K562 (cell line): ENCODE results near the gene HAGHL. TPM values are rescaled to one million over a fixed set of nuclear protein-coding genes. Genes with fewer than 3 reads are reported as not detected.
A peak's percentile ranks its signal among the peaks of the same experiment; 100 is the strongest.

Experiments
- ATAC-seq: fragments of 200-7000 bp; cut with Tn5 transposase; 3 replicates; pipeline ENCODE4 v1.9.1; 2020; ENCODE audit warnings: moderate library complexity
- BruUV-seq: library from RNA; stranded (reverse); fragments of 400-500 nt; replicated peaks from 2 replicates; lab custom pipeline; 2021; lab: Mats Ljungman, UMichigan
- CTCF ChIA-PET: fragments of 300-600 bp; formaldehyde crosslinking; extraction: SDS; loops from one replicate; lab custom pipeline; 2021; ENCODE audit warnings: low intra/inter-chr PET ratio; lab: Yijun Ruan, JAX
- POLR2A ChIA-PET: fragments of 300-600, 350-650 bp; sonication (Branson Sonifier 250); formaldehyde crosslinking; extraction: SDS; loops from one replicate; lab custom pipeline; 2021; ENCODE audit warnings: antibody characterized with exemption, inconsistent platforms; lab: Yijun Ruan, JAX
- DNase-seq, 4 experiments: peaks; one replicate each; pipeline versions ENCODE4 v3.0.0 to v3.0.0-alpha.2; 2011 to 2018; ENCODE audit warnings: low spot score in 3 of 4, mixed read lengths in 3 of 4; ENCODE audit errors: extremely low read depth in 1 of 4
- FAIRE-seq: peaks from 2 replicates; lab custom pipeline; 2011; peaks lifted over from hg19 to GRCh38; lab: Jason Lieb, UNC
- H2AFZ ChIP-seq: 2 replicates; pipeline ENCODE4 v1.6.0; 2011; ENCODE audit warnings: low read depth, low read length, control low read depth, inconsistent platforms
- H3K27ac ChIP-seq: fragments of 200-600 bp; 3 replicates; pipeline ENCODE4 v1.8.0; 2011; ENCODE audit warnings: low read depth, mild to moderate bottlenecking, control low read depth, inconsistent platforms, low read length, moderate library complexity, mixed read lengths; ENCODE audit errors: extremely low read depth
- H3K27me3 ChIP-seq, 2 experiments: fragments of 300-600 bp in 1 of 2; 2 replicates in 1 of 2; 3 replicates in 1 of 2; pipeline versions ENCODE4 v1.6.0 to v1.8.0; 2011; ENCODE audit warnings: inconsistent platforms in 2 of 2, low read length in 2 of 2, mild to moderate bottlenecking in 1 of 2, mixed read lengths in 1 of 2, moderate library complexity in 1 of 2; ENCODE audit not compliant: control insufficient read depth in 2 of 2, insufficient read depth in 2 of 2
- H3K36me3 ChIP-seq: fragments of 300-600 bp; 3 replicates; pipeline ENCODE4 v1.8.0; 2011; ENCODE audit warnings: mild to moderate bottlenecking, low read length, inconsistent platforms; ENCODE audit not compliant: control insufficient read depth, insufficient read depth
- H3K4me1 ChIP-seq, 2 experiments: fragments of 200-600 bp in 1 of 2; replicated peaks in 1 of 2; 2 replicates in 1 of 2; 3 replicates in 1 of 2; pipeline versions ENCODE4 v1.5.1 to v1.8.0; 2011; ENCODE audit warnings: inconsistent platforms in 2 of 2, low read length in 2 of 2, mild to moderate bottlenecking in 1 of 2, mixed read lengths in 1 of 2, moderate library complexity in 1 of 2; ENCODE audit not compliant: control insufficient read depth in 2 of 2, insufficient read depth in 2 of 2
- H3K4me2 ChIP-seq: 2 replicates; pipeline ENCODE4 v1.6.1; 2011; ENCODE audit warnings: low read length, control low read depth, inconsistent platforms, mixed read lengths; ENCODE audit not compliant: insufficient read depth
- H3K4me3 ChIP-seq: fragments of 200-600 bp; sonication (generic), shearing (Covaris generic); 2 replicates; pipeline ENCODE4 v1.5.1; 2016; ENCODE audit warnings: control low read depth, inconsistent platforms
- H3K79me2 ChIP-seq: fragments of 200-600 bp; 3 replicates; pipeline ENCODE4 v1.8.0; 2011; ENCODE audit warnings: low read length, inconsistent platforms; ENCODE audit not compliant: control insufficient read depth, insufficient read depth
- H3K9ac ChIP-seq, 2 experiments: 2 replicates each; pipeline versions ENCODE4 v1.6.0 to v1.6.1; 2011; ENCODE audit warnings: low read depth in 2 of 2, low read length in 2 of 2, control low read depth in 1 of 2, inconsistent platforms in 1 of 2, mild to moderate bottlenecking in 1 of 2, mixed read lengths in 1 of 2; ENCODE audit not compliant: insufficient read depth in 1 of 2
- H3K9me1 ChIP-seq: one replicate; pipeline ENCODE4 v1.6.0; 2011; ENCODE audit warnings: inconsistent platforms, mild to moderate bottlenecking, low read length, moderate library complexity; ENCODE audit not compliant: control insufficient read depth, insufficient read depth
- H3K9me3 ChIP-seq: replicated peaks from 2 replicates; pipeline ENCODE4 v1.5.1; 2011; ENCODE audit warnings: low read depth, low read length, inconsistent platforms; ENCODE audit not compliant: control insufficient read depth, insufficient read depth
- H4K20me1 ChIP-seq: replicated peaks from 2 replicates; pipeline ENCODE4 v1.6.1; 2011; ENCODE audit warnings: low read length, inconsistent platforms, mixed read lengths; ENCODE audit not compliant: control insufficient read depth, insufficient read depth
- CCNT2 ChIP-seq: IDR thresholded peaks from 2 replicates; pipeline ENCODE4 v1.6.1; 2011; ENCODE audit warnings: borderline replicate concordance, low read depth, mild to moderate bottlenecking, moderate library complexity, mixed read lengths, low read length; ENCODE audit not compliant: insufficient read length; ENCODE audit errors: extremely low read depth
- CHD1 ChIP-seq: fragments of 200-600 bp; sonication (generic); IDR thresholded peaks from one replicate; pipeline ENCODE4 v1.6.1; 2012; ENCODE audit warnings: mild to moderate bottlenecking, moderate library complexity, low read length, inconsistent platforms
- ETV5 ChIP-seq: sonication (generic); formaldehyde crosslinking; IDR thresholded peaks from 2 replicates; pipeline ENCODE4 v1.4.0; 2020; ENCODE audit warnings: low read depth, mild to moderate bottlenecking, missing genetic modification reagents
- GTF2A2 ChIP-seq: IDR thresholded peaks from 2 replicates; pipeline ENCODE4 v1.6.1; 2016; ENCODE audit warnings: mild to moderate bottlenecking, missing genetic modification characterization, missing compliant biosample characterization
- HNRNPLL ChIP-seq: fragments of 200-400 bp; formaldehyde crosslinking; IDR thresholded peaks from 2 replicates; pipeline ENCODE4 v1.6.1; 2017; ENCODE audit warnings: low read length, low read depth, mild to moderate bottlenecking; ENCODE audit not compliant: poor library complexity, severe bottlenecking
- IFI16 ChIP-seq: fragments of 250-450 bp; sonication (Bioruptor Pico); IDR thresholded peaks from 2 replicates; pipeline ENCODE4 v2.1.2; 2022; ENCODE audit warnings: mild to moderate bottlenecking, inconsistent platforms
- NCOA6 ChIP-seq: fragments of 450-650 bp; IDR thresholded peaks from 2 replicates; pipeline ENCODE4 v1.6.1; 2017; ENCODE audit warnings: mild to moderate bottlenecking
- POLR2G ChIP-seq: fragments of 200-400 bp; formaldehyde crosslinking; IDR thresholded peaks from 2 replicates; pipeline ENCODE4 v1.6.1; 2017; ENCODE audit warnings: low read depth, mild to moderate bottlenecking, antibody characterized with exemption, low read length, moderate library complexity
- PRDM10 ChIP-seq: fragments of 450-650 bp; IDR thresholded peaks from 2 replicates; pipeline ENCODE4 v1.6.1; 2018; ENCODE audit not compliant: partially characterized antibody
- RB1 ChIP-seq: fragments of 450-650 bp; IDR thresholded peaks from 2 replicates; pipeline ENCODE4 v1.6.1; 2017; ENCODE audit warnings: low read depth, mild to moderate bottlenecking
- RHOXF2B ChIP-seq: fragments of 250-450 bp; sonication (Bioruptor Pico); conservative IDR thresholded peaks from 2 replicates; pipeline ENCODE4 v1.5.1; 2021
- SAP30 ChIP-seq: fragments of 200-600 bp; sonication (generic); IDR thresholded peaks from 2 replicates; pipeline ENCODE4 v1.6.1; 2012; ENCODE audit warnings: borderline replicate concordance, low read depth, mild to moderate bottlenecking, moderate library complexity, low read length, control low read depth, inconsistent platforms; ENCODE audit not compliant: insufficient read depth, poor library complexity, severe bottlenecking
- SMAD4 ChIP-seq: fragments of 250-450 bp; sonication (Bioruptor Pico); conservative IDR thresholded peaks from 2 replicates; pipeline ENCODE4 v1.8.0; 2021; ENCODE audit warnings: inconsistent platforms, mild to moderate bottlenecking, moderate library complexity
- ZBED1 ChIP-seq: IDR thresholded peaks from 2 replicates; pipeline ENCODE4 v1.6.1; 2014
- ZBTB7A ChIP-seq: IDR thresholded peaks from 2 replicates; pipeline ENCODE4 v1.6.1; 2011; ENCODE audit warnings: low read depth, mild to moderate bottlenecking, low read length, moderate library complexity, borderline replicate concordance; ENCODE audit not compliant: control insufficient read depth
- ZNF253 ChIP-seq: fragments of 250-450 bp; sonication (Bioruptor Pico); conservative IDR thresholded peaks from 2 replicates; pipeline ENCODE4 v1.6.1; 2021; ENCODE audit warnings: mild to moderate bottlenecking
- WGBS: fragments of 100-300 bp; shearing (Covaris generic); methylation state at CpG from one replicate; pipeline ENCODE4 v1.1.6; 2016; ENCODE audit warnings: low coverage, mixed read lengths; ENCODE audit not compliant: insufficient coverage; ENCODE audit errors: missing lambda C conversion rate; 5-methylcytosine and 5-hydroxymethylcytosine counted together
- in situ Hi-C: fragments of 300-500 bp; cut with MboI; formaldehyde crosslinking; loops from 4 replicates; pipeline ENCODE4 v1.15.0; 2018; ENCODE audit warnings: inconsistent platforms, mixed read lengths
- intact Hi-C: fragments of 100-400 bp; cut with micrococcal nuclease; formaldehyde crosslinking; loops from 2 replicates; pipeline ENCODE4 v1.14.2; 2022
- polyA plus RNA-seq, 8 experiments: library from polyadenylated mRNA; depleted of rRNA in 4 of 8; stranded (reverse) in 5 of 8; unstranded in 3 of 8; fragments of >200 nt; fragmentation: Nextera tagmentation in 2 of 8; fragmentation: Illumina TruSeq in 1 of 8; extraction: Ambion mirVana in 2 of 8; extraction: Trizol in 1 of 8; gene quantifications; 2 replicates each; pipeline versions ENCODE4 v1.2.1 to v1.2.3, GENCODE V29; 2011 to 2014; ENCODE audit warnings: inconsistent platforms in 1 of 8, missing spikeins in 1 of 8
- total RNA-seq, 7 experiments: library from RNA; depleted of rRNA in 6 of 7; stranded (reverse); fragments of >200 nt in 6 of 7; fragmentation: Illumina TruSeq in 2 of 7; extraction: Trizol in 2 of 7; gene quantifications; 2 replicates each; pipeline versions ENCODE4 v1.2.1 to v1.2.3, GENCODE V29; 2011 to 2021; ENCODE audit warnings: low replicate concordance in 1 of 7
- TF ChIP-seq, protein P1 (sequence below): sonication (generic); formaldehyde crosslinking; IDR thresholded peaks from 2 replicates; pipeline ENCODE4 v1.5.0; 2020; ENCODE audit warnings: missing genetic modification reagents

HAGHL gene
- total and polyA plus RNA-seq, 9 of the 15 experiments (the other 6 are each of a cell fraction or from before 2014, with no cell fraction given) = 0.31 to 83.4 (median 20.7) TPM

GRCh38 chr16:679814-680624 is 46.9 kb upstream of the HAGHL start, which contains the start of gene STUB1:
Gene STUB1, plus strand, starts transcription at chr16:680410. Its CDS starts 116 bp downstream, at chr16:680526.
- FAIRE-seq = no peak
- Histone ChIP-seq H3K79me2 (peaks cover 41% of the 10 kb centered on the region), H3K4me3 (peak within 1 kb of the TSS; percentile 98), H3K9ac (peak within 1 kb of the TSS; percentile 84 to 98), H3K36me3 (peaks cover 36% of the 10 kb centered on the region), H3K4me1 (peaks cover 36 to 98% of the 10 kb centered on the region in 2 experiments), H3K27ac (peak within 1 kb of the TSS; percentile 89), H3K27me3 (no peaks in the 10 kb centered on the region), H2AFZ (peak within 1 kb of the TSS; percentile 93), H3K9me1 (peaks cover 11% of the 10 kb centered on the region), H4K20me1 (peaks cover 21% of the 10 kb centered on the region), H3K9me3 (no peaks in the 10 kb centered on the region), H3K4me2 (peak within 1 kb of the TSS; percentile 98)
- ChIA-PET POLR2A (interaction anchor here (0.5 to 1.8 kb wide), 10 partner anchors 10 to 1119 kb away, joined by 3 to 10 read pairs (median 3); partner anchors contain the start of genes DECR2 and WDR24), CTCF (no interaction called here)
- ATAC-seq = peak; percentile 62
- intact Hi-C loops = loop anchor here (5.0 kb wide), 2 partner anchors 43 to 283 kb away; partner anchors contain the start of genes METTL26 and NME4
- in situ Hi-C loops = loop anchor here (10.0 kb wide), 1 partner anchor 285 kb away; the partner anchor contains the start of gene NME4
- WGBS = under 1% methylated on average over 44 of the region's 91 CpGs
- no TSS peak for BruUV-seq
- DNase-seq = peak; percentile 78 to 91 (median 84)
- TF ChIP-seq, protein P1, sequence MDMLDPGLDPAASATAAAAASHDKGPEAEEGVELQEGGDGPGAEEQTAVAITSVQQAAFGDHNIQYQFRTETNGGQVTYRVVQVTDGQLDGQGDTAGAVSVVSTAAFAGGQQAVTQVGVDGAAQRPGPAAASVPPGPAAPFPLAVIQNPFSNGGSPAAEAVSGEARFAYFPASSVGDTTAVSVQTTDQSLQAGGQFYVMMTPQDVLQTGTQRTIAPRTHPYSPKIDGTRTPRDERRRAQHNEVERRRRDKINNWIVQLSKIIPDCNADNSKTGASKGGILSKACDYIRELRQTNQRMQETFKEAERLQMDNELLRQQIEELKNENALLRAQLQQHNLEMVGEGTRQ (CRISPR knock-in tag) = no peak
- no peak for TF ChIP-seq IFI16 (CRISPR knock-in tag)
- TF ChIP-seq ZNF253 (CRISPR knock-in tag) = no peak
- no peak for TF ChIP-seq ZBED1
- peak; percentile 96; the same call in 1 of the 2 replicates for TF ChIP-seq NCOA6
- TF ChIP-seq SMAD4 (CRISPR knock-in tag) = peak; percentile 40; the same call in 1 of the 2 replicates
- TF ChIP-seq HNRNPLL = no peak
- TF ChIP-seq SAP30 = peak; percentile 80
- TF ChIP-seq RB1 = peak; percentile 51; the same call in 1 of the 2 replicates
- TF ChIP-seq CCNT2 = peak; percentile 55
- TF ChIP-seq ZBTB7A = peak; percentile 89
- peak; percentile 4 for TF ChIP-seq CHD1
- TF ChIP-seq PRDM10 = peak; percentile 88
- TF ChIP-seq RHOXF2B (CRISPR knock-in tag) = no peak
- TF ChIP-seq POLR2G = peak; percentile 83
- TF ChIP-seq ETV5 = peak; percentile 42; the same call in 1 of the 2 replicates
- TF ChIP-seq GTF2A2 (tag) = no peak
